HepG2 (cell line): ENCODE data around the gene SLC38A3. TPM values are rescaled to one million over a fixed set of nuclear protein-coding genes. Genes with fewer than 3 reads are reported as not detected.

Experiments
- CCAR2 ChIP-seq: fragments of 200-400 bp; formaldehyde crosslinking; optimal IDR thresholded peaks from 2 replicates; pipeline ENCODE3; 2018; ENCODE audit warnings: low read depth, mild to moderate bottlenecking, low read length, moderate library complexity
- CEBPG ChIP-seq: IDR thresholded peaks from 2 replicates; pipeline ENCODE4 v1.6.1; 2016
- GATAD1 ChIP-seq: IDR thresholded peaks from 2 replicates; pipeline ENCODE4 v1.6.1; 2016; ENCODE audit warnings: missing genetic modification reagents, missing compliant biosample characterization
- HBP1 ChIP-seq: IDR thresholded peaks from 2 replicates; pipeline ENCODE4 v1.6.1; 2016; ENCODE audit warnings: low read depth, control low read depth
- HDAC6 ChIP-seq: fragments of 200-600 bp; sonication (generic); IDR thresholded peaks from 2 replicates; pipeline ENCODE4 v1.7.0; 2017; ENCODE audit warnings: mild to moderate bottlenecking, antibody characterized with exemption, low read length, low read depth
- MIXL1 ChIP-seq: IDR thresholded peaks from 2 replicates; pipeline ENCODE4 v1.6.1; 2016
- REPIN1 ChIP-seq: sonication (generic); formaldehyde crosslinking; IDR thresholded peaks from 2 replicates; pipeline ENCODE4 v1.8.0; 2022; ENCODE audit warnings: missing genetic modification reagents, low read depth, mild to moderate bottlenecking, borderline replicate concordance
- SKIL ChIP-seq: sonication (generic); formaldehyde crosslinking; IDR thresholded peaks from 2 replicates; pipeline ENCODE4 v1.8.0; 2022; ENCODE audit warnings: missing genetic modification reagents, mild to moderate bottlenecking, moderate library complexity, borderline replicate concordance
- TCF7L2 ChIP-seq: IDR thresholded peaks from 2 replicates; pipeline ENCODE4 v1.6.1; 2011; ENCODE audit warnings: mild to moderate bottlenecking, low read depth, low read length, moderate library complexity
- YEATS2 ChIP-seq: sonication (generic); formaldehyde crosslinking; IDR thresholded peaks from 2 replicates; pipeline ENCODE4 v1.4.0; 2020; ENCODE audit warnings: missing genetic modification reagents, borderline replicate concordance
- ZHX1 ChIP-seq: sonication (generic); formaldehyde crosslinking; IDR thresholded peaks from 2 replicates; pipeline ENCODE4 v1.8.1; 2022; ENCODE audit warnings: low read depth, mild to moderate bottlenecking, missing genetic modification reagents
- ZNF350 ChIP-seq: sonication (generic); formaldehyde crosslinking; IDR thresholded peaks from 2 replicates; pipeline ENCODE4 v1.4.0; 2020; ENCODE audit warnings: mild to moderate bottlenecking, low read depth, missing genetic modification reagents, borderline replicate concordance
- ZNF709 ChIP-seq: sonication (generic); formaldehyde crosslinking; IDR thresholded peaks from 2 replicates; pipeline ENCODE4 v1.5.0; 2020; ENCODE audit warnings: mild to moderate bottlenecking, missing genetic modification reagents
- ZNF740 ChIP-seq: sonication (generic); formaldehyde crosslinking; IDR thresholded peaks from 2 replicates; pipeline ENCODE4 v1.4.0; 2020; ENCODE audit warnings: missing genetic modification reagents
- ZNF749 ChIP-seq: sonication (generic); formaldehyde crosslinking; IDR thresholded peaks from 2 replicates; pipeline ENCODE4 v1.8.0; 2022; ENCODE audit warnings: mild to moderate bottlenecking, missing genetic modification reagents, moderate library complexity, borderline replicate concordance
- ZNF770 ChIP-seq: sonication (generic); formaldehyde crosslinking; IDR thresholded peaks from 2 replicates; pipeline ENCODE4 v1.5.0; 2020; ENCODE audit warnings: mild to moderate bottlenecking, missing genetic modification reagents
- ZNF780A ChIP-seq: sonication (generic); formaldehyde crosslinking; IDR thresholded peaks from 2 replicates; pipeline ENCODE4 v1.8.0; 2022; ENCODE audit warnings: mild to moderate bottlenecking, missing genetic modification reagents, moderate library complexity
- ZSCAN12 ChIP-seq: sonication (generic); formaldehyde crosslinking; IDR thresholded peaks from 2 replicates; pipeline ENCODE4 v1.9.0; 2021; ENCODE audit warnings: mild to moderate bottlenecking, missing genetic modification reagents
- polyA plus RNA-seq, 8 experiments: library from polyadenylated mRNA; depleted of rRNA in 3 of 8; stranded (reverse) in 7 of 8; unstranded in 1 of 8; fragments of >200 nt; fragmentation: Illumina TruSeq in 4 of 8; extraction: Trizol in 4 of 8; gene quantifications; 2 replicates each; pipeline versions ENCODE4 v1.2.1 to v1.2.3, GENCODE V29; 2011 to 2016; ENCODE audit warnings: low read depth in 4 of 8, missing spikeins in 1 of 8, mixed read lengths in 1 of 8; ENCODE audit not compliant: insufficient read depth in 1 of 8
- total RNA-seq, 5 experiments: library from RNA; depleted of rRNA; stranded (reverse); fragments of >200 nt; fragmentation: Illumina TruSeq; extraction: Trizol; gene quantifications; 2 replicates each; pipeline ENCODE4 v1.2.3, GENCODE V29; 2016; ENCODE audit warnings: low read depth in 1 of 5

Gene SLC38A3
- total and polyA plus RNA-seq, 2 of the 13 experiments (the other 11 are each of a cell fraction or from before 2014, with no cell fraction given), result 29.8 to 164 TPM

- TF ChIP-seq ZHX1 (CRISPR knock-in tag), result no peak
- peak; percentile 93 for TF ChIP-seq ZNF350 (CRISPR knock-in tag)
- TF ChIP-seq ZNF709 (CRISPR knock-in tag), result peak; percentile 53; the same call in 1 of the 2 replicates
- TF ChIP-seq ZSCAN12 (CRISPR knock-in tag), result no peak
- TF ChIP-seq REPIN1 (CRISPR knock-in tag), result peak; percentile 94
- TF ChIP-seq YEATS2, result peak; percentile 58; the same call in 1 of the 2 replicates
- peak; percentile 31 for TF ChIP-seq CCAR2
- peak; percentile 77 for TF ChIP-seq GATAD1
- no peak for TF ChIP-seq ZNF749 (CRISPR knock-in tag)
- peak; percentile 99 for TF ChIP-seq SKIL
- TF ChIP-seq ZNF740 (CRISPR knock-in tag), result no peak; the same call in 1 of the 2 replicates
- TF ChIP-seq CEBPG (CRISPR knock-in tag), result peak; percentile 81
- TF ChIP-seq ZNF770 (CRISPR knock-in tag), result peak; percentile 61; the same call in 1 of the 2 replicates
- no peak for TF ChIP-seq HBP1
- TF ChIP-seq ZNF780A (CRISPR knock-in tag), result no peak
- TF ChIP-seq MIXL1 (CRISPR knock-in tag), result peak; percentile 42; the same call in 1 of the 2 replicates
- TF ChIP-seq TCF7L2, result peak; percentile 99
- TF ChIP-seq HDAC6, result no peak
These were observed 33.4 kb upstream of the SLC38A3 start (continued) for GRCh38 chr3:50171540-50172301.
